HCT116 (cell line): ENCODE data around the gene ERAP2. TPM values are rescaled to one million over a fixed set of nuclear protein-coding genes. Genes with fewer than 3 reads are reported as not detected.

Experiments used
- ATAC-seq: fragments of 200-7000 bp; cut with Tn5 transposase; 2 replicates; pipeline ENCODE4 v1.9.1; 2020; ENCODE audit warnings: mild to moderate bottlenecking, moderate library complexity
- BruUV-seq: library from RNA; stranded (reverse); fragments of 400-500 nt; replicated peaks from 2 replicates; lab custom pipeline; 2021; lab: Mats Ljungman, UMichigan
- CTCF ChIA-PET: fragments of 300-600 bp; sonication (Branson Sonifier 250); formaldehyde crosslinking; loops from one replicate; lab custom pipeline; 2021; ENCODE audit warnings: antibody characterized with exemption; lab: Charles Lee
- POLR2A ChIA-PET: fragments of 300-600, 350-600 bp; sonication (Branson Sonifier 250); formaldehyde crosslinking; loops from one replicate; lab custom pipeline; 2021; ENCODE audit warnings: antibody characterized with exemption; lab: Charles Lee
- RAD21 ChIA-PET, 2 experiments: fragments of 300-600 bp; sonication (Branson Sonifier 250); formaldehyde crosslinking; loops; one replicate each; lab custom pipeline; 2023; ENCODE audit warnings: low total read pairs in 2 of 2; ENCODE audit not compliant: uncharacterized antibody in 2 of 2, unreplicated experiment in 2 of 2, low non-redundant PET in 1 of 2; lab: Charles Lee
- DNase-seq: peaks from one replicate; pipeline ENCODE4 v3.0.0-alpha.2; 2010; ENCODE audit warnings: low read depth, low spot score
- H2AFZ ChIP-seq: fragments of 200-600 bp; shearing (Covaris generic), sonication (generic); 2 replicates; pipeline ENCODE4 v1.6.1; 2017; ENCODE audit warnings: low read depth, mixed run types, mixed read lengths, antibody characterized with exemption, low read length; ENCODE audit not compliant: poor library complexity, severe bottlenecking
- H3K27ac ChIP-seq: 2 replicates; pipeline ENCODE4 v1.5.1; 2012; ENCODE audit warnings: low read depth, low read length
- H3K27me3 ChIP-seq: fragments of 200-600 bp; sonication (generic); 2 replicates; pipeline ENCODE4 v1.6.1; 2016; ENCODE audit warnings: mixed run types, low read length, mixed read lengths; ENCODE audit not compliant: insufficient read depth
- H3K36me3 ChIP-seq, 2 experiments: fragments of 200-500 bp in 1 of 2; fragments of 200-600 bp in 1 of 2; sonication (Bioruptor generic) in 1 of 2; sonication (generic) in 1 of 2; 2 replicates each; pipeline versions ENCODE4 v1.5.1 to v1.6.1; 2014 to 2016; ENCODE audit warnings: low read length in 2 of 2, inconsistent platforms in 1 of 2, mixed read lengths in 1 of 2, mixed run types in 1 of 2; ENCODE audit not compliant: insufficient read depth in 2 of 2, control insufficient read depth in 1 of 2
- H3K4me1 ChIP-seq, 2 experiments: fragments of 200-600 bp in 1 of 2; sonication (generic) in 1 of 2; 2 replicates each; pipeline versions ENCODE4 v1.5.1 to v1.6.1; 2012 to 2017; ENCODE audit warnings: low read length in 2 of 2, inconsistent platforms in 1 of 2, mild to moderate bottlenecking in 1 of 2, mixed read lengths in 1 of 2, mixed run types in 1 of 2, moderate library complexity in 1 of 2; ENCODE audit not compliant: insufficient read depth in 2 of 2, control insufficient read depth in 1 of 2
- H3K4me2 ChIP-seq: fragments of 200-600 bp; sonication (generic); 2 replicates; pipeline ENCODE4 v1.6.1; 2017; ENCODE audit warnings: mixed run types, low read length, mixed read lengths
- H3K4me3 ChIP-seq, 2 experiments: fragments of 200-600 bp in 1 of 2; sonication (generic) in 1 of 2; replicated peaks in 1 of 2; 2 replicates each; pipeline ENCODE4 v1.5.1; 2011 to 2016; ENCODE audit warnings: low read length in 2 of 2, control low read depth in 1 of 2, low read depth in 1 of 2, mild to moderate bottlenecking in 1 of 2, mixed read lengths in 1 of 2, mixed run types in 1 of 2
- H3K79me2 ChIP-seq: fragments of 200-600 bp; sonication (generic); 2 replicates; pipeline ENCODE4 v1.6.1; 2017; ENCODE audit warnings: mild to moderate bottlenecking, mixed run types, low read length, moderate library complexity, mixed read lengths; ENCODE audit not compliant: insufficient read depth
- H3K9ac ChIP-seq: fragments of 200-600 bp; sonication (generic); 2 replicates; pipeline ENCODE4 v1.6.1; 2016; ENCODE audit warnings: low read length, mixed read lengths
- H3K9me2 ChIP-seq: fragments of 200-600 bp; sonication (generic), shearing (Covaris generic); 2 replicates; pipeline ENCODE4 v1.6.1; 2017; ENCODE audit warnings: mixed run types, mild to moderate bottlenecking, moderate library complexity; ENCODE audit not compliant: insufficient read depth
- H3K9me3 ChIP-seq, 2 experiments: fragments of 200-500 bp in 1 of 2; fragments of 200-600 bp in 1 of 2; sonication (Bioruptor generic) in 1 of 2; sonication (generic) in 1 of 2; 2 replicates each; pipeline ENCODE4 v1.6.1; 2014 to 2017; ENCODE audit warnings: low read length in 2 of 2, mixed read lengths in 2 of 2, inconsistent platforms in 1 of 2, low read depth in 1 of 2, mild to moderate bottlenecking in 1 of 2, mixed run types in 1 of 2, moderate library complexity in 1 of 2; ENCODE audit not compliant: control insufficient read depth in 1 of 2, insufficient read depth in 1 of 2
- H4K20me1 ChIP-seq: fragments of 200-600 bp; sonication (generic), shearing (Covaris generic); 2 replicates; pipeline ENCODE4 v1.6.1; 2017; ENCODE audit warnings: mixed run types, mild to moderate bottlenecking, moderate library complexity; ENCODE audit not compliant: insufficient read depth
- ATF3 ChIP-seq: IDR thresholded peaks from 2 replicates; pipeline ENCODE4 v1.6.1; 2012
- CBX3 ChIP-seq: IDR thresholded peaks from 2 replicates; pipeline ENCODE4 v1.6.1; 2012; ENCODE audit warnings: low read depth
- CTCF ChIP-seq, 3 experiments: fragments of 200-600 bp in 1 of 3; sonication (generic) in 1 of 3; IDR thresholded peaks in 2 of 3; conservative IDR thresholded peaks in 1 of 3; 2 replicates each; pipeline ENCODE4 v1.5.1; 2012 to 2017; ENCODE audit warnings: low read depth in 2 of 3, low read length in 2 of 3, antibody characterized with exemption in 1 of 3, borderline replicate concordance in 1 of 3, control low read depth in 1 of 3, mild to moderate bottlenecking in 1 of 3, mixed read lengths in 1 of 3, mixed run types in 1 of 3, moderate library complexity in 1 of 3; ENCODE audit not compliant: insufficient read depth in 1 of 3
- EGR1 ChIP-seq: IDR thresholded peaks from 2 replicates; pipeline ENCODE4 v1.6.1; 2012; ENCODE audit warnings: low read depth
- ELF1 ChIP-seq: IDR thresholded peaks from 2 replicates; pipeline ENCODE4 v1.6.1; 2012; ENCODE audit warnings: low read depth, borderline replicate concordance
- EZH2 ChIP-seq: fragments of 200-600 bp; sonication (generic); IDR thresholded peaks from 2 replicates; pipeline ENCODE4 v1.6.1; 2017; ENCODE audit warnings: antibody characterized with exemption, mixed run types
- EZH2phosphoT487 ChIP-seq: fragments of 200-600 bp; IDR thresholded peaks from 2 replicates; pipeline ENCODE4 v1.6.1; 2018; ENCODE audit warnings: antibody characterized with exemption, borderline replicate concordance
- FOSL1 ChIP-seq: IDR thresholded peaks from 2 replicates; pipeline ENCODE4 v1.6.1; 2012; ENCODE audit warnings: low read depth
- JUND ChIP-seq: IDR thresholded peaks from 2 replicates; pipeline ENCODE4 v1.6.1; 2012
- POLR2A ChIP-seq: IDR thresholded peaks from 2 replicates; pipeline ENCODE4 v1.7.0; 2011; ENCODE audit warnings: borderline replicate concordance; ENCODE audit not compliant: insufficient read depth, insufficient read length; ENCODE audit errors: extremely low read depth
- POLR2AphosphoS5 ChIP-seq: IDR thresholded peaks from 2 replicates; pipeline ENCODE4 v1.6.1; 2011; ENCODE audit warnings: mild to moderate bottlenecking, low read depth, low read length, moderate library complexity
- SIN3A ChIP-seq: IDR thresholded peaks from 2 replicates; pipeline ENCODE4 v1.6.1; 2012; ENCODE audit warnings: low read depth
- SRF ChIP-seq: IDR thresholded peaks from 2 replicates; pipeline ENCODE4 v1.6.1; 2012; ENCODE audit warnings: low read depth
- TCF7L2 ChIP-seq: IDR thresholded peaks from 2 replicates; pipeline ENCODE4 v1.7.0; 2011; ENCODE audit warnings: borderline replicate concordance, inconsistent platforms; ENCODE audit not compliant: insufficient read depth, insufficient read length; ENCODE audit errors: extremely low read depth
- YY1 ChIP-seq: IDR thresholded peaks from 2 replicates; pipeline ENCODE4 v1.6.1; 2011; ENCODE audit warnings: low read length, low read depth, moderate library complexity, mild to moderate bottlenecking; ENCODE audit not compliant: insufficient replicate concordance; ENCODE audit errors: extremely low read depth
- ZFX ChIP-seq: fragments of 450-650 bp; IDR thresholded peaks from 2 replicates; pipeline ENCODE4 v1.6.1; 2017
- ZNF274 ChIP-seq: fragments of 200-500 bp; sonication (Bioruptor generic); IDR thresholded peaks from 2 replicates; pipeline ENCODE4 v1.6.1; 2014; ENCODE audit warnings: mild to moderate bottlenecking, low read depth, low read length, inconsistent platforms
- intact Hi-C: fragments of 100-400 bp; cut with micrococcal nuclease; formaldehyde crosslinking; loops from 2 replicates; pipeline ENCODE4 v1.10.0; 2022
- total RNA-seq: library from RNA; stranded (reverse); gene quantifications from one replicate; pipeline ENCODE4 v1.2.1, GENCODE V29; 2021; ENCODE audit not compliant: unreplicated experiment
- TF ChIP-seq, protein P1 (sequence below): IDR thresholded peaks from 2 replicates; pipeline ENCODE4 v1.6.1; 2012; ENCODE audit warnings: low read depth

Gene ERAP2
- total RNA-seq, 1 experiment from 2014 or later: 2.2 TPM

DNA sequence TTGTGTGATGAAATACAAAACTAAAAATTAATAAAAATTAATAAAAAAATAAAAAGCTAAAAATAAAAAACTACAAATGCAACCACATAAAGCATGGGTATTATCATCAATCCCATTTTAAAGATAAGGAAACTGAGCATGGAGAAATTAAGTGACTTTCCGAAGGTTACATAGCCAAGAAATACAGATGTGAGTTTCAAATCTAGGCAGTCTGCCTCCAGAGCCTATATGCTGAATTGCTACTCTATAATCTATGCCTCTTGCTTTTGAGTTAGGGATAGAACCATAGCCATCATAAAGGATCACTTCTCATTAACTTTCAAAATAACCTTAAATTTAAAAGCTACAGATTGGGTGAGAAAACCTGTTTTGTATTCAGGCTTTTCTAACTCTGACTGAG is 18.8 kb upstream of the ERAP2 start (continued):
- TF ChIP-seq CTCF (IDR thresholded peaks at IDR 0.05 in 2 of 3, conservative IDR thresholded peaks at IDR 0.05 in 1 of 3; ENCODE audit: borderline replicate concordance in 1 of 3, insufficient read depth in 1 of 3, low read depth in 2 of 3, low read length in 2 of 3) (no peak), CBX3 (no peak), EZH2 (no peak)

- intact Hi-C loops: no loop called here
- TF ChIP-seq POLR2A: no peak
- TF ChIP-seq SIN3A: no peak
- TF ChIP-seq CBX3: no peak
- TF ChIP-seq, protein P1, sequence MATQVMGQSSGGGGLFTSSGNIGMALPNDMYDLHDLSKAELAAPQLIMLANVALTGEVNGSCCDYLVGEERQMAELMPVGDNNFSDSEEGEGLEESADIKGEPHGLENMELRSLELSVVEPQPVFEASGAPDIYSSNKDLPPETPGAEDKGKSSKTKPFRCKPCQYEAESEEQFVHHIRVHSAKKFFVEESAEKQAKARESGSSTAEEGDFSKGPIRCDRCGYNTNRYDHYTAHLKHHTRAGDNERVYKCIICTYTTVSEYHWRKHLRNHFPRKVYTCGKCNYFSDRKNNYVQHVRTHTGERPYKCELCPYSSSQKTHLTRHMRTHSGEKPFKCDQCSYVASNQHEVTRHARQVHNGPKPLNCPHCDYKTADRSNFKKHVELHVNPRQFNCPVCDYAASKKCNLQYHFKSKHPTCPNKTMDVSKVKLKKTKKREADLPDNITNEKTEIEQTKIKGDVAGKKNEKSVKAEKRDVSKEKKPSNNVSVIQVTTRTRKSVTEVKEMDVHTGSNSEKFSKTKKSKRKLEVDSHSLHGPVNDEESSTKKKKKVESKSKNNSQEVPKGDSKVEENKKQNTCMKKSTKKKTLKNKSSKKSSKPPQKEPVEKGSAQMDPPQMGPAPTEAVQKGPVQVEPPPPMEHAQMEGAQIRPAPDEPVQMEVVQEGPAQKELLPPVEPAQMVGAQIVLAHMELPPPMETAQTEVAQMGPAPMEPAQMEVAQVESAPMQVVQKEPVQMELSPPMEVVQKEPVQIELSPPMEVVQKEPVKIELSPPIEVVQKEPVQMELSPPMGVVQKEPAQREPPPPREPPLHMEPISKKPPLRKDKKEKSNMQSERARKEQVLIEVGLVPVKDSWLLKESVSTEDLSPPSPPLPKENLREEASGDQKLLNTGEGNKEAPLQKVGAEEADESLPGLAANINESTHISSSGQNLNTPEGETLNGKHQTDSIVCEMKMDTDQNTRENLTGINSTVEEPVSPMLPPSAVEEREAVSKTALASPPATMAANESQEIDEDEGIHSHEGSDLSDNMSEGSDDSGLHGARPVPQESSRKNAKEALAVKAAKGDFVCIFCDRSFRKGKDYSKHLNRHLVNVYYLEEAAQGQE: no peak
- no peak for TF ChIP-seq TCF7L2
- no peak for TF ChIP-seq JUND
- TF ChIP-seq ZFX: no peak
- no peak for TF ChIP-seq ELF1
- no peak for TF ChIP-seq POLR2AphosphoS5
- no peak for TF ChIP-seq ZNF274
- no peak for TF ChIP-seq EGR1
- TF ChIP-seq ATF3: no peak
- no peak for TF ChIP-seq YY1
- TF ChIP-seq EZH2phosphoT487: no peak
- no peak for TF ChIP-seq CTCF (IDR thresholded peaks at IDR 0.05 in 2 of 3, conservative IDR thresholded peaks at IDR 0.05 in 1 of 3; ENCODE audit: borderline replicate concordance in 1 of 3, insufficient read depth in 1 of 3, low read depth in 2 of 3, low read length in 2 of 3)
- TF ChIP-seq FOSL1: no peak
- TF ChIP-seq SRF: no peak
These were observed 18.4 kb upstream of the ERAP2 start for GRCh38 chr5:96857924-96858323.

More at GRCh38 chr5:96857924-96858323, 18.4 kb upstream of the ERAP2 start:
- no peak overlapping the region for H3K27ac ChIP-seq
- H3K4me3 ChIP-seq: no peak overlapping the region
- H3K9me2 ChIP-seq: no peaks in the 10 kb centered on the region
- H3K4me1 ChIP-seq: no peaks in the 10 kb centered on the region
- H4K20me1 ChIP-seq: no peaks in the 10 kb centered on the region
- no peak overlapping the region for H3K4me2 ChIP-seq
- no peaks in the 10 kb centered on the region for H3K36me3 ChIP-seq
- no peak for DNase-seq
- H3K9ac ChIP-seq: no peak overlapping the region
- CTCF ChIA-PET: no interaction called here
- BruUV-seq: no TSS peak
- RAD21 ChIA-PET: interaction anchor here in 1 of 2 experiments (1.1 kb wide), 1 partner anchor 11 kb away, joined by 3 read pairs; no protein-coding TSS in a partner anchor
- POLR2A ChIA-PET: no interaction called here
- H3K9me3 ChIP-seq: no peaks in the 10 kb centered on the region
- ATAC-seq: no peak
- H3K27me3 ChIP-seq: no peaks in the 10 kb centered on the region
- H3K79me2 ChIP-seq: no peaks in the 10 kb centered on the region
- H2AFZ ChIP-seq: no peak overlapping the region
